HepG2 (cell line): ENCODE results near the gene SFR1. TPM values are rescaled to one million over a fixed set of nuclear protein-coding genes. Genes with fewer than 3 reads are reported as not detected.
A peak's percentile ranks its signal among the peaks of the same experiment; 100 is the strongest.

Source experiments
- ATAC-seq: fragments of 200-7000 bp; cut with Tn5 transposase; 3 replicates; pipeline ENCODE4 v1.9.1; 2020; ENCODE audit warnings: mild to moderate bottlenecking, moderate library complexity
- BruUV-seq: library from RNA; stranded (reverse); fragments of 400-500 nt; replicated peaks from 2 replicates; lab custom pipeline; 2021; lab: Mats Ljungman, UMichigan
- CTCF ChIA-PET: fragments of 300-600 bp; formaldehyde crosslinking; extraction: SDS; loops from one replicate; lab custom pipeline; 2021; ENCODE audit warnings: low total read pairs, inconsistent platforms, low intra/inter-chr PET ratio; lab: Yijun Ruan, JAX
- POLR2A ChIA-PET: fragments of 350-600 bp; sonication (Branson Sonifier 250); formaldehyde crosslinking; loops from one replicate; lab custom pipeline; 2020; ENCODE audit warnings: antibody characterized with exemption, inconsistent platforms; lab: Yijun Ruan, JAX
- DNase-seq: peaks from one replicate; pipeline ENCODE4 v3.0.0-alpha.2; 2015; ENCODE audit warnings: low spot score
- FAIRE-seq: peaks from 3 replicates; lab custom pipeline; 2011; peaks lifted over from hg19 to GRCh38; lab: Jason Lieb, UNC
- H2AFZ ChIP-seq: one replicate; pipeline ENCODE4 v1.6.1; 2011; ENCODE audit warnings: low read length, inconsistent platforms
- H3K27ac ChIP-seq: fragments of 300-600 bp; 3 replicates; pipeline ENCODE4 v1.8.0; 2011; ENCODE audit warnings: mixed run types, mild to moderate bottlenecking, mixed read lengths, low read length, inconsistent platforms; ENCODE audit not compliant: insufficient read depth; ENCODE audit errors: extremely low read length
- H3K27me3 ChIP-seq, 2 experiments: fragments of 200-600 bp in 1 of 2; 2 replicates in 1 of 2; 3 replicates in 1 of 2; pipeline versions ENCODE4 v1.6.0 to v1.8.0; 2011; ENCODE audit warnings: low read length in 2 of 2, mild to moderate bottlenecking in 2 of 2, moderate library complexity in 2 of 2, inconsistent platforms in 1 of 2; ENCODE audit not compliant: insufficient read depth in 2 of 2, control insufficient read depth in 1 of 2
- H3K36me3 ChIP-seq, 2 experiments: fragments of 200-600 bp in 1 of 2; replicated peaks in 1 of 2; 2 replicates in 1 of 2; 3 replicates in 1 of 2; pipeline versions ENCODE4 v1.5.1 to v1.8.0; 2011; ENCODE audit warnings: low read length in 2 of 2, inconsistent platforms in 1 of 2; ENCODE audit not compliant: insufficient read depth in 2 of 2, control insufficient read depth in 1 of 2
- H3K4me1 ChIP-seq: 2 replicates; pipeline ENCODE4 v1.5.1; 2012; ENCODE audit warnings: low read length, inconsistent platforms; ENCODE audit not compliant: insufficient read depth
- H3K4me2 ChIP-seq: 2 replicates; pipeline ENCODE4 v1.6.0; 2011; ENCODE audit warnings: low read depth, low read length, inconsistent platforms
- H3K4me3 ChIP-seq, 3 experiments: fragments of 200-600 bp in 1 of 3; sonication (generic), shearing (Covaris generic) in 1 of 3; replicated peaks in 1 of 3; 2 replicates each; pipeline ENCODE4 v1.5.1; 2011 to 2016; ENCODE audit warnings: low read length in 3 of 3, inconsistent platforms in 2 of 3, low read depth in 2 of 3, mild to moderate bottlenecking in 2 of 3, control low read depth in 1 of 3, mixed read lengths in 1 of 3; ENCODE audit not compliant: insufficient read depth in 1 of 3
- H3K79me2 ChIP-seq: one replicate; pipeline ENCODE4 v1.6.1; 2011; ENCODE audit warnings: low read length, inconsistent platforms; ENCODE audit not compliant: insufficient read depth
- H3K9ac ChIP-seq: 2 replicates; pipeline ENCODE4 v1.6.0; 2011; ENCODE audit warnings: mild to moderate bottlenecking, low read depth, low read length, inconsistent platforms; ENCODE audit not compliant: insufficient read depth
- H3K9me3 ChIP-seq: 2 replicates; pipeline ENCODE4 v1.5.1; 2012; ENCODE audit warnings: mild to moderate bottlenecking, low read length
- H4K20me1 ChIP-seq: 2 replicates; pipeline ENCODE4 v1.6.0; 2011; ENCODE audit warnings: inconsistent platforms, mild to moderate bottlenecking, low read length, moderate library complexity; ENCODE audit not compliant: insufficient read depth
- FOXK2 ChIP-seq: fragments of 450-650 bp; IDR thresholded peaks from 2 replicates; pipeline ENCODE4 v1.6.1; 2016
- KLF12 ChIP-seq: sonication (generic); formaldehyde crosslinking; IDR thresholded peaks from 2 replicates; pipeline ENCODE4 v1.4.0; 2020; ENCODE audit warnings: missing genetic modification reagents, borderline replicate concordance
- NPAS2 ChIP-seq: sonication (generic); formaldehyde crosslinking; IDR thresholded peaks from 2 replicates; pipeline ENCODE4 v1.8.0; 2022; ENCODE audit warnings: mild to moderate bottlenecking, missing genetic modification reagents, borderline replicate concordance
- RFX5 ChIP-seq: IDR thresholded peaks from 2 replicates; pipeline ENCODE4 v1.6.1; 2011; ENCODE audit warnings: low read depth, low read length, improper control_type of control experiment
- SALL2 ChIP-seq: sonication (generic); formaldehyde crosslinking; IDR thresholded peaks from 2 replicates; pipeline ENCODE4 v1.8.1; 2023; ENCODE audit warnings: mild to moderate bottlenecking, missing genetic modification reagents, inconsistent platforms
- ZNF10 ChIP-seq: sonication (generic); formaldehyde crosslinking; IDR thresholded peaks from 2 replicates; pipeline ENCODE4 v1.4.0; 2020; ENCODE audit warnings: mild to moderate bottlenecking, low read depth, missing genetic modification reagents, borderline replicate concordance
- ZNF124 ChIP-seq: sonication (generic); formaldehyde crosslinking; IDR thresholded peaks from 2 replicates; pipeline ENCODE4 v1.4.0; 2020; ENCODE audit warnings: missing genetic modification reagents
- ZNF160 ChIP-seq: sonication (generic); formaldehyde crosslinking; IDR thresholded peaks from 2 replicates; pipeline ENCODE4 v1.8.0; 2022; ENCODE audit warnings: mild to moderate bottlenecking, inconsistent platforms, missing genetic modification reagents
- ZNF446 ChIP-seq: sonication (generic); formaldehyde crosslinking; IDR thresholded peaks from 2 replicates; pipeline ENCODE4 v1.5.0; 2020; ENCODE audit warnings: mild to moderate bottlenecking, missing genetic modification reagents
- ZNF687 ChIP-seq: sonication (generic); formaldehyde crosslinking; IDR thresholded peaks from 2 replicates; pipeline ENCODE4 v1.5.1; 2020; ENCODE audit warnings: mild to moderate bottlenecking, missing genetic modification reagents, moderate library complexity
- ZNF709 ChIP-seq: sonication (generic); formaldehyde crosslinking; IDR thresholded peaks from 2 replicates; pipeline ENCODE4 v1.5.0; 2020; ENCODE audit warnings: mild to moderate bottlenecking, missing genetic modification reagents
- ZNF878 ChIP-seq: sonication (generic); formaldehyde crosslinking; IDR thresholded peaks from 2 replicates; pipeline ENCODE4 v1.8.1; 2023; ENCODE audit warnings: mild to moderate bottlenecking, missing genetic modification reagents, moderate library complexity
- WGBS: methylation state at CpG from one replicate; pipeline ENCODE4 v1.1.6; 2017; ENCODE audit warnings: low lambda C conversion rate; 5-methylcytosine and 5-hydroxymethylcytosine counted together
- in situ Hi-C: cut with HindIII; loops from 2 replicates; pipeline ENCODE4 v1.10.0; 2017; ENCODE audit warnings: low pct_unique_long_range_greater_than_20kb; ENCODE audit not compliant: extremely low pct_ligation_motif_present
- intact Hi-C: fragments of 100-400 bp; cut with micrococcal nuclease; formaldehyde crosslinking; loops from one replicate; pipeline ENCODE4 v1.10.0; 2022; ENCODE audit not compliant: unreplicated experiment
- polyA plus RNA-seq, 8 experiments: library from polyadenylated mRNA; depleted of rRNA in 3 of 8; stranded (reverse) in 7 of 8; unstranded in 1 of 8; fragments of >200 nt; fragmentation: Illumina TruSeq in 4 of 8; extraction: Trizol in 4 of 8; gene quantifications; 2 replicates each; pipeline versions ENCODE4 v1.2.1 to v1.2.3, GENCODE V29; 2011 to 2016; ENCODE audit warnings: low read depth in 4 of 8, missing spikeins in 1 of 8, mixed read lengths in 1 of 8; ENCODE audit not compliant: insufficient read depth in 1 of 8
- total RNA-seq, 5 experiments: library from RNA; depleted of rRNA; stranded (reverse); fragments of >200 nt; fragmentation: Illumina TruSeq; extraction: Trizol; gene quantifications; 2 replicates each; pipeline ENCODE4 v1.2.3, GENCODE V29; 2016; ENCODE audit warnings: low read depth in 1 of 5
- TF ChIP-seq, protein P1 (sequence below): sonication (generic); formaldehyde crosslinking; IDR thresholded peaks from 2 replicates; pipeline ENCODE4 v1.4.0; 2020; ENCODE audit warnings: missing genetic modification reagents
- TF ChIP-seq, protein P2 (sequence below): sonication (generic); formaldehyde crosslinking; IDR thresholded peaks from 2 replicates; pipeline ENCODE4 v1.4.0; 2020; ENCODE audit warnings: missing genetic modification reagents
- TF ChIP-seq, protein P3 (sequence below): sonication (generic); formaldehyde crosslinking; IDR thresholded peaks from 2 replicates; pipeline ENCODE4 v1.5.0; 2020; ENCODE audit warnings: missing genetic modification reagents

Gene SFR1
- total and polyA plus RNA-seq, 2 of the 13 experiments (the other 11 are each of a cell fraction or from before 2014, with no cell fraction given), result 2.2 to 6.1 TPM

DNA sequence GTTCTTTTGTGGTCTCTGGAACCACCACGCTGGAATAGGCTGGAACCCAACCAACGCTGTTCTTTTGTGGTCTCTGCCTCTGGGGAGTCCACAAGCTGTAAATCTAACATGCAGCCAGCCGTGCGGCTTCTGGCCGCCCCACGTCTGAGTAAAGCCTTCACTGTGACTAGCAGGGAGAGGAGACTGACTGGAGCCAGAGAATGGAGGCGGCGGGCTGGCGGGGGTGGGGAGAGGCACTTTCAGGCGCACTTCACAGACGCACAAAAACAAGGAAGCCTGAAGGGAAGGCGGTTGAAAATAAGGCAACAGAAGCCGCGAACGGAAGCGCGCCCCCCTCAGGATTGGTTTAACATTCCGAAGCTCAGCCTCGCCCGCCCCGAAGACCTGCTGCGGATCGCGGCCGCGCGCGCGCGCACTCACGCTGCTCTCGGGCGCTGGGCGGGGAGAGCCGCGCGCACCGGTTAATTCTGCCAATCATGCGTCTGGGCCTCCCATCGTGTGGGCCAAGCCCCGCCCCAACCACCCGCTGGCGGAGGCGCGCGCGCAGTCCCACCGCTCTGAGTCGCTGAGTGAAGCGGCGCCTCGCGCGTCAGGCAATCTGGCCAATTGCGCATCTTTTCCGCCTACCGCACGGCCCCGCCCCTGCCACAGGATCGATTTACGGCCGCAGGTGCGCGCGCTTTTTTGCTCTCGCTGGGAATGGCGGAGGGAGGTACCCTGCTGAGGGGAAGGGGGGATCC, at the start of gene SFR1 (continued):
- peak; percentile 55; the same call in 1 of the 2 replicates for TF ChIP-seq ZNF709
- peak; percentile 46; the same call in 1 of the 2 replicates for TF ChIP-seq ZNF878 (CRISPR knock-in tag)
- TF ChIP-seq RFX5, result peak; percentile 37; the same call in 1 of the 2 replicates
- TF ChIP-seq, all 625 proteins: peak for 219

DNA sequence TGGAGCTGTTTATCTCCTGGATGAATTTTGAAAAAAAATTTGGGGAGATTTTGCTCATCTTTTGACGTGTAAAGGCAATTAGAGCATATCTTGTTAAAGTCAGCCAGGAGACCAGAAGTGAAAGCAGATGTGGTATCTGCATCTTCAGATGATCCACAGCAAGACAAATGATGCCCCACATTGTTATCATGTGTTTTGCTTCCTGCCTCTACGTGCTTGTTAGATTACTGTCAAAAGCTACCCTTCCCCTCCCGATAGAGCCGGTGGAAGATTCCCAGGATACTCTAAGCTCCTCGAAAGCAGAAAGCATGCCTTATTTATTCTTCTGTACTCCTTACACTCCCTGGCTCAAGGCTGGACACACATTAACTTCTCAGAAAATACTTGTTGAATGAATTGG, 49.2 kb upstream of the SFR1 start:
- no TSS peak for BruUV-seq
- in situ Hi-C loops, result no loop called here
- no peak overlapping the region for H3K9ac ChIP-seq
- H3K36me3 ChIP-seq, result no peaks in the 10 kb centered on the region
- POLR2A ChIA-PET, result no interaction called here
- 41% methylated on average over 5 of the region's 5 CpGs for WGBS
- H3K4me1 ChIP-seq, result no peaks in the 10 kb centered on the region
- H3K9me3 ChIP-seq, result no peaks in the 10 kb centered on the region
- no peaks in the 10 kb centered on the region for H3K79me2 ChIP-seq
- H3K4me2 ChIP-seq, result no peak overlapping the region
- H3K27ac ChIP-seq, result no peak overlapping the region
- DNase-seq, result no peak
- CTCF ChIA-PET, result no interaction called here
- no peak for FAIRE-seq
- no peak overlapping the region for H3K4me3 ChIP-seq
- intact Hi-C loops, result no loop called here
- peaks cover 4 to 59% of the 10 kb centered on the region in 2 experiments; a peak in 4 of 5 replicates for H3K27me3 ChIP-seq
- H4K20me1 ChIP-seq, result no peaks in the 10 kb centered on the region
- ATAC-seq, result no peak
- no peak overlapping the region for H2AFZ ChIP-seq
- TF ChIP-seq ZNF10, result no peak
- TF ChIP-seq NPAS2, result no peak
- TF ChIP-seq FOXK2, result no peak
- TF ChIP-seq ZNF446 (CRISPR knock-in tag), result no peak
- no peak for TF ChIP-seq ZNF124 (CRISPR knock-in tag)
- TF ChIP-seq, protein P1, sequence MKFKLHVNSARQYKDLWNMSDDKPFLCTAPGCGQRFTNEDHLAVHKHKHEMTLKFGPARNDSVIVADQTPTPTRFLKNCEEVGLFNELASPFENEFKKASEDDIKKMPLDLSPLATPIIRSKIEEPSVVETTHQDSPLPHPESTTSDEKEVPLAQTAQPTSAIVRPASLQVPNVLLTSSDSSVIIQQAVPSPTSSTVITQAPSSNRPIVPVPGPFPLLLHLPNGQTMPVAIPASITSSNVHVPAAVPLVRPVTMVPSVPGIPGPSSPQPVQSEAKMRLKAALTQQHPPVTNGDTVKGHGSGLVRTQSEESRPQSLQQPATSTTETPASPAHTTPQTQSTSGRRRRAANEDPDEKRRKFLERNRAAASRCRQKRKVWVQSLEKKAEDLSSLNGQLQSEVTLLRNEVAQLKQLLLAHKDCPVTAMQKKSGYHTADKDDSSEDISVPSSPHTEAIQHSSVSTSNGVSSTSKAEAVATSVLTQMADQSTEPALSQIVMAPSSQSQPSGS (CRISPR knock-in tag), result no peak
- no peak for TF ChIP-seq KLF12 (CRISPR knock-in tag)
- TF ChIP-seq SALL2 (CRISPR knock-in tag), result no peak
- TF ChIP-seq ZNF687 (CRISPR knock-in tag), result no peak
- TF ChIP-seq, protein P2, sequence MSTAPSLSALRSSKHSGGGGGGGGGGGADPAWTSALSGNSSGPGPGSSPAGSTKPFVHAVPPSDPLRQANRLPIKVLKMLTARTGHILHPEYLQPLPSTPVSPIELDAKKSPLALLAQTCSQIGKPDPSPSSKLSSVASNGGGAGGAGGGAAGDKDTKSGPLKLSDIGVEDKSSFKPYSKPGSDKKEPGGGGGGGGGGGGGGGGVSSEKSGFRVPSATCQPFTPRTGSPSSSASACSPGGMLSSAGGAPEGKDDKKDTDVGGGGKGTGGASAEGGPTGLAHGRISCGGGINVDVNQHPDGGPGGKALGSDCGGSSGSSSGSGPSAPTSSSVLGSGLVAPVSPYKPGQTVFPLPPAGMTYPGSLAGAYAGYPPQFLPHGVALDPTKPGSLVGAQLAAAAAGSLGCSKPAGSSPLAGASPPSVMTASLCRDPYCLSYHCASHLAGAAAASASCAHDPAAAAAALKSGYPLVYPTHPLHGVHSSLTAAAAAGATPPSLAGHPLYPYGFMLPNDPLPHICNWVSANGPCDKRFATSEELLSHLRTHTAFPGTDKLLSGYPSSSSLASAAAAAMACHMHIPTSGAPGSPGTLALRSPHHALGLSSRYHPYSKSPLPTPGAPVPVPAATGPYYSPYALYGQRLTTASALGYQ (CRISPR knock-in tag), result no peak
- TF ChIP-seq ZNF160 (CRISPR knock-in tag), result no peak
- TF ChIP-seq, protein P3, sequence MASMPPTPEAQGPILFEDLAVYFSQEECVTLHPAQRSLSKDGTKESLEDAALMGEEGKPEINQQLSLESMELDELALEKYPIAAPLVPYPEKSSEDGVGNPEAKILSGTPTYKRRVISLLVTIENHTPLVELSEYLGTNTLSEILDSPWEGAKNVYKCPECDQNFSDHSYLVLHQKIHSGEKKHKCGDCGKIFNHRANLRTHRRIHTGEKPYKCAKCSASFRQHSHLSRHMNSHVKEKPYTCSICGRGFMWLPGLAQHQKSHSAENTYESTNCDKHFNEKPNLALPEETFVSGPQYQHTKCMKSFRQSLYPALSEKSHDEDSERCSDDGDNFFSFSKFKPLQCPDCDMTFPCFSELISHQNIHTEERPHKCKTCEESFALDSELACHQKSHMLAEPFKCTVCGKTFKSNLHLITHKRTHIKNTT (CRISPR knock-in tag), result no peak
